ENCODE results near the gene ITPR1. TPM values are rescaled to one million over a fixed set of nuclear protein-coding genes. Genes with fewer than 3 reads are reported as not detected.
A peak's percentile ranks its signal among the peaks of the same experiment; 100 is the strongest.

Gene ITPR1
- total RNA-seq (10 to 100 TPM; 11.5 to 39.4 TPM), polyA plus RNA-seq (1 to 10 TPM; 3.7 to 4.9 TPM)

DNA sequence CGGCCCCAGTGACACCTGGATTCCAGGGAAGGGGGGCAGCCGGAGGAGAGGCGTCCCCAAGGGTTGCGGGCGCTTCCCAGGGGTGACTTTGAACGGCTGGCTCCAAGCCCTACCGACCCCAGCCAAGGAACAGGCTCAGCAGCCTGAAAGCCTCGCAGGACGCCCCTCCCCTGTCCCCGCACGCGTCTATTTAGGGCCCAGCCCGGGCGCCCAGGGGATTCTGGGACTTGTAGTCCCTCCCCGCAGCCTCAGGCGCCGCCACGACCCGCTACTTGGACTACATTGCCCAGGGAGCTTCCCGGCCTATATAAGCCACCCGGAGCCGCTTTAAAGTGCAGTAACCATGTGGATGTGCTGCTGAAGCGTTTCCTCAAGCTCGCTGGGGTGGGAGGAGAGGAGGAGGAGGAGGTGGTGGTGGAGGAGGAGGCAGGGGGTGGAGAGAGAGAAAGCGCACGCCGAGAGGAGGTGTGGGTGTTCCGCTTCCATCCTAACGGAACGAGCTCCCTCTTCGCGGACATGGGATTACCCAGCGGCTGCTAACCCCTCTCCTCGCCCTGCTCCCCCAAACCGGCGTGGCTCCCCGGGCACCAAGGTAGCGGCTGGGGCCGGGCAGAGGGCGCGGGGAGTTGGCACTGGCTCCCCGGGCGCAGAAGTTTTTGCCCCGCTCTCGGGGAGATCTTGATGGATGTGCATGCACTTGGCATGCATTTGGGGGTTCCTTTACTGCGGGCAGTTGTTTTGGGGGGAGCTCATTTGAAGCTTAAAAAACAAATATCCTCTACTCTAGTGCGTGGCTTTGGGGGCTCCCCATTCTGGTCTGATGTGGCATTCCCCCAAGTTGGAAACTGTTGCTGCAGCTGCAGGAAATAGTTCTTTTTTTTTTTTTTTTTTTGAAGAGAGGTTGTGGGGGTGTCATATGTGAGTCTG is at the start of gene ITPR1:
ITPR1 (plus strand) TSS at position 335 of the 927 bp plus-strand sequence. CDS start 23,144 bp downstream, outside the sequence.
- DNase-seq (ENCODE audit: low spot score): peak; percentile 94
- Histone ChIP-seq H3K36me3 (ENCODE audit: control insufficient read depth in 4 of 4, insufficient read depth in 3 of 4, low read depth in 1 of 4, low read length in 3 of 4) (peaks cover 0 to 1% (median 0%) of the 10 kb centered on the region in 4 donors), H3K9ac (ENCODE audit: low read depth in 1 of 2, low read length in 2 of 2) (peak within 1 kb of the TSS; percentile 68 to 88), H3K4me1 (ENCODE audit: control insufficient read depth in 4 of 4, insufficient read depth in 4 of 4, low read length in 3 of 4) (peaks cover 0 to 20% (median 13%) of the 10 kb centered on the region in 4 donors), H3K9me3 (ENCODE audit: control insufficient read depth in 4 of 4, low read length in 3 of 4) (no peaks in the 10 kb centered on the region), H3K27me3 (ENCODE audit: control insufficient read depth in 4 of 4, insufficient read depth in 4 of 4, low read length in 3 of 4) (no peaks in the 10 kb centered on the region), H3K27ac (ENCODE audit: low read depth in 1 of 2, low read length in 2 of 2) (peak within 1 kb of the TSS; percentile 52 to 61), H3K4me3 (ENCODE audit: low read depth in 1 of 3, low read length in 3 of 3) (peak within 1 kb of the TSS; percentile 66 to 77 (median 66))
- peak; percentile 100 for TF ChIP-seq TAF1 (conservative IDR thresholded peaks at IDR 0.05)
- no peak for TF ChIP-seq FOXA1 (IDR thresholded peaks at IDR 0.05)
- peak in 1 of 2 donors; percentile 31 for TF ChIP-seq JUND (IDR thresholded peaks at IDR 0.05)
- TF ChIP-seq RAD21 (IDR thresholded peaks at IDR 0.05): peak; percentile 68 to 72
- TF ChIP-seq, protein P1, sequence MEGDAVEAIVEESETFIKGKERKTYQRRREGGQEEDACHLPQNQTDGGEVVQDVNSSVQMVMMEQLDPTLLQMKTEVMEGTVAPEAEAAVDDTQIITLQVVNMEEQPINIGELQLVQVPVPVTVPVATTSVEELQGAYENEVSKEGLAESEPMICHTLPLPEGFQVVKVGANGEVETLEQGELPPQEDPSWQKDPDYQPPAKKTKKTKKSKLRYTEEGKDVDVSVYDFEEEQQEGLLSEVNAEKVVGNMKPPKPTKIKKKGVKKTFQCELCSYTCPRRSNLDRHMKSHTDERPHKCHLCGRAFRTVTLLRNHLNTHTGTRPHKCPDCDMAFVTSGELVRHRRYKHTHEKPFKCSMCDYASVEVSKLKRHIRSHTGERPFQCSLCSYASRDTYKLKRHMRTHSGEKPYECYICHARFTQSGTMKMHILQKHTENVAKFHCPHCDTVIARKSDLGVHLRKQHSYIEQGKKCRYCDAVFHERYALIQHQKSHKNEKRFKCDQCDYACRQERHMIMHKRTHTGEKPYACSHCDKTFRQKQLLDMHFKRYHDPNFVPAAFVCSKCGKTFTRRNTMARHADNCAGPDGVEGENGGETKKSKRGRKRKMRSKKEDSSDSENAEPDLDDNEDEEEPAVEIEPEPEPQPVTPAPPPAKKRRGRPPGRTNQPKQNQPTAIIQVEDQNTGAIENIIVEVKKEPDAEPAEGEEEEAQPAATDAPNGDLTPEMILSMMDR (IDR thresholded peaks at IDR 0.05; ENCODE audit: low read depth, low read length, missing input control): no peak
- TF ChIP-seq, protein P2, sequence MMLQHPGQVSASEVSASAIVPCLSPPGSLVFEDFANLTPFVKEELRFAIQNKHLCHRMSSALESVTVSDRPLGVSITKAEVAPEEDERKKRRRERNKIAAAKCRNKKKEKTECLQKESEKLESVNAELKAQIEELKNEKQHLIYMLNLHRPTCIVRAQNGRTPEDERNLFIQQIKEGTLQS (IDR thresholded peaks at IDR 0.05): peak; percentile 23
- TF ChIP-seq, protein P3, sequence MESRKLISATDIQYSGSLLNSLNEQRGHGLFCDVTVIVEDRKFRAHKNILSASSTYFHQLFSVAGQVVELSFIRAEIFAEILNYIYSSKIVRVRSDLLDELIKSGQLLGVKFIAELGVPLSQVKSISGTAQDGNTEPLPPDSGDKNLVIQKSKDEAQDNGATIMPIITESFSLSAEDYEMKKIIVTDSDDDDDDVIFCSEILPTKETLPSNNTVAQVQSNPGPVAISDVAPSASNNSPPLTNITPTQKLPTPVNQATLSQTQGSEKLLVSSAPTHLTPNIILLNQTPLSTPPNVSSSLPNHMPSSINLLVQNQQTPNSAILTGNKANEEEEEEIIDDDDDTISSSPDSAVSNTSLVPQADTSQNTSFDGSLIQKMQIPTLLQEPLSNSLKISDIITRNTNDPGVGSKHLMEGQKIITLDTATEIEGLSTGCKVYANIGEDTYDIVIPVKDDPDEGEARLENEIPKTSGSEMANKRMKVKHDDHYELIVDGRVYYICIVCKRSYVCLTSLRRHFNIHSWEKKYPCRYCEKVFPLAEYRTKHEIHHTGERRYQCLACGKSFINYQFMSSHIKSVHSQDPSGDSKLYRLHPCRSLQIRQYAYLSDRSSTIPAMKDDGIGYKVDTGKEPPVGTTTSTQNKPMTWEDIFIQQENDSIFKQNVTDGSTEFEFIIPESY (IDR thresholded peaks at IDR 0.05): peak; percentile 56
- TF ChIP-seq FOXA2 (IDR thresholded peaks at IDR 0.05): no peak
- peak; percentile 82 for TF ChIP-seq SP1 (IDR thresholded peaks at IDR 0.05)
- TF ChIP-seq, protein P4, sequence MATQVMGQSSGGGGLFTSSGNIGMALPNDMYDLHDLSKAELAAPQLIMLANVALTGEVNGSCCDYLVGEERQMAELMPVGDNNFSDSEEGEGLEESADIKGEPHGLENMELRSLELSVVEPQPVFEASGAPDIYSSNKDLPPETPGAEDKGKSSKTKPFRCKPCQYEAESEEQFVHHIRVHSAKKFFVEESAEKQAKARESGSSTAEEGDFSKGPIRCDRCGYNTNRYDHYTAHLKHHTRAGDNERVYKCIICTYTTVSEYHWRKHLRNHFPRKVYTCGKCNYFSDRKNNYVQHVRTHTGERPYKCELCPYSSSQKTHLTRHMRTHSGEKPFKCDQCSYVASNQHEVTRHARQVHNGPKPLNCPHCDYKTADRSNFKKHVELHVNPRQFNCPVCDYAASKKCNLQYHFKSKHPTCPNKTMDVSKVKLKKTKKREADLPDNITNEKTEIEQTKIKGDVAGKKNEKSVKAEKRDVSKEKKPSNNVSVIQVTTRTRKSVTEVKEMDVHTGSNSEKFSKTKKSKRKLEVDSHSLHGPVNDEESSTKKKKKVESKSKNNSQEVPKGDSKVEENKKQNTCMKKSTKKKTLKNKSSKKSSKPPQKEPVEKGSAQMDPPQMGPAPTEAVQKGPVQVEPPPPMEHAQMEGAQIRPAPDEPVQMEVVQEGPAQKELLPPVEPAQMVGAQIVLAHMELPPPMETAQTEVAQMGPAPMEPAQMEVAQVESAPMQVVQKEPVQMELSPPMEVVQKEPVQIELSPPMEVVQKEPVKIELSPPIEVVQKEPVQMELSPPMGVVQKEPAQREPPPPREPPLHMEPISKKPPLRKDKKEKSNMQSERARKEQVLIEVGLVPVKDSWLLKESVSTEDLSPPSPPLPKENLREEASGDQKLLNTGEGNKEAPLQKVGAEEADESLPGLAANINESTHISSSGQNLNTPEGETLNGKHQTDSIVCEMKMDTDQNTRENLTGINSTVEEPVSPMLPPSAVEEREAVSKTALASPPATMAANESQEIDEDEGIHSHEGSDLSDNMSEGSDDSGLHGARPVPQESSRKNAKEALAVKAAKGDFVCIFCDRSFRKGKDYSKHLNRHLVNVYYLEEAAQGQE (IDR thresholded peaks at IDR 0.05): peak; percentile 90
- peak; percentile 19 to 36 for TF ChIP-seq HNF4A (conservative IDR thresholded peaks at IDR 0.05)
- TF ChIP-seq GABPA (IDR thresholded peaks at IDR 0.05 in 1 of 2, conservative IDR thresholded peaks at IDR 0.05 in 1 of 2): no peak
- peak; percentile 26 to 55 for TF ChIP-seq RXRA (IDR thresholded peaks at IDR 0.05)
- peak in 1 of 2 donors; percentile 66 for TF ChIP-seq EGR1 (IDR thresholded peaks at IDR 0.05; ENCODE audit: low read depth in 2 of 2)
- TF ChIP-seq HNF4G (IDR thresholded peaks at IDR 0.05): no peak
- TF ChIP-seq, protein P5, sequence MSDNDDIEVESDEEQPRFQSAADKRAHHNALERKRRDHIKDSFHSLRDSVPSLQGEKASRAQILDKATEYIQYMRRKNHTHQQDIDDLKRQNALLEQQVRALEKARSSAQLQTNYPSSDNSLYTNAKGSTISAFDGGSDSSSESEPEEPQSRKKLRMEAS (IDR thresholded peaks at IDR 0.05): peak; percentile 93
- TF ChIP-seq YY1 (IDR thresholded peaks at IDR 0.05): peak; percentile 92
- no peak for TF ChIP-seq NR2F2 (IDR thresholded peaks at IDR 0.05)
- WGBS: under 1% methylated on average over 47 of the region's 47 CpGs
